ENCODE results near the gene PTPN14. TPM values are rescaled to one million over a fixed set of nuclear protein-coding genes. Genes with fewer than 3 reads are reported as not detected.
A peak's percentile ranks its signal among the peaks of the same experiment; 100 is the strongest.

The PTPN14 gene
- total RNA-seq, 1 donor: 104 TPM

DNA sequence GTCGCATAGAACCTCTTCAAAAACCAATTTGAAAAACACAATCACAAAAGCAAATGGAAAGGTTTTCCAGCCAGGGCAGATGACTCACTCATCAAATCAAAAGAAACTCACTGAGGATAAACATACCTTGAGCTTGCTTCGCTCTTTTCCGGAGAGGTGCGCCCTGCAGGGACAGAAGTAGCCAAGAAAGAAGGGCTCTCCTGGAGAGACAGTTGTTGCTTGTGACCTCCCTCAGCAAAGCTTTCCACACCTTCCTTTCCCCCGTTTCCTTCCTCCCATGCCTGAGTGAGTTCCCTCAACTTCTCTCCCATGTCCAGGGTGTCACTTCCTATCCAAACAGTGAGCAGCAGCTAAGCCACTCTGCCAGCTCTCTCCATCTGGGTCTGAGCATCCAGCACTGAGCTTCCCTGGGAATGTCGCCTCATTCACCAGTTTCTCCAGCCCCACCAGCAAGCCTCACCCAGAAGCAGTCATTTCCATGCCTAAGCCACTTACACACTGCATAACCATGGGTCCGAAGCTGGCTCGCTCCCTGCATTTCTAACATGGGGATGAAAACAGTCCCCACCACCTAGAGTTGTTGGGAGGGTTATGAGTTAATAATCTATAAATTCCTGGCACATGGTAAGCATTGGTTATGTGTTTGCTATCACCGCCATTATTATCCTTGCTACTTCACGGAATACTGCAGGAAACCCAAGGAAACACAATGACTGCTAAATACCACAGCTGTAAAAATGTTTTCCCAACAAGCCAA, 75.0 kb downstream of the PTPN14 start:
- no peak overlapping the region for H3K4me3 ChIP-seq (ENCODE audit: low read depth, low read length)
- peak; percentile 16 for DNase-seq (ENCODE audit: low read depth)
- TF ChIP-seq, protein P1, sequence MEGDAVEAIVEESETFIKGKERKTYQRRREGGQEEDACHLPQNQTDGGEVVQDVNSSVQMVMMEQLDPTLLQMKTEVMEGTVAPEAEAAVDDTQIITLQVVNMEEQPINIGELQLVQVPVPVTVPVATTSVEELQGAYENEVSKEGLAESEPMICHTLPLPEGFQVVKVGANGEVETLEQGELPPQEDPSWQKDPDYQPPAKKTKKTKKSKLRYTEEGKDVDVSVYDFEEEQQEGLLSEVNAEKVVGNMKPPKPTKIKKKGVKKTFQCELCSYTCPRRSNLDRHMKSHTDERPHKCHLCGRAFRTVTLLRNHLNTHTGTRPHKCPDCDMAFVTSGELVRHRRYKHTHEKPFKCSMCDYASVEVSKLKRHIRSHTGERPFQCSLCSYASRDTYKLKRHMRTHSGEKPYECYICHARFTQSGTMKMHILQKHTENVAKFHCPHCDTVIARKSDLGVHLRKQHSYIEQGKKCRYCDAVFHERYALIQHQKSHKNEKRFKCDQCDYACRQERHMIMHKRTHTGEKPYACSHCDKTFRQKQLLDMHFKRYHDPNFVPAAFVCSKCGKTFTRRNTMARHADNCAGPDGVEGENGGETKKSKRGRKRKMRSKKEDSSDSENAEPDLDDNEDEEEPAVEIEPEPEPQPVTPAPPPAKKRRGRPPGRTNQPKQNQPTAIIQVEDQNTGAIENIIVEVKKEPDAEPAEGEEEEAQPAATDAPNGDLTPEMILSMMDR (IDR thresholded peaks at IDR 0.05; ENCODE audit: insufficient read depth, low read depth, low read length): no peak

DNA sequence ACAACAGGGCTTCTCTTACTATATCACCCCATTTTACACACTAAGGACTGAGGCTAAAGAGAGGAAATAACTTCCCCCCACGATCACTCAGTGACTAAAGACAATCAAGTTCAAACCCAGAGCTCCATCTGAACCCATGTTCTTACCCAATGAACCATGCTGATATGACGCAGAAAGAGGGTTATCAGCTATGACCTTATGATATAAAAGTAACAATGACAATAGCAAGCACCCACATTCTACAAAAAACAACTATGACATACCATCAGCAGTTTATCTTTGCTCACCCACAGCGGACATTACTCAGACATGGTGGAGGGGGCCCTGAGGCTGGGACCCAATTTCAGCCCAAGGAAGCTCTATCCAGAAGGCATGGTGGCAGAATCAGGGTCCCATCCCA, 75.7 kb downstream of the PTPN14 start:
- TF ChIP-seq, protein P1 (IDR thresholded peaks at IDR 0.05; ENCODE audit: insufficient read depth, low read depth, low read length): no peak
- no peak for DNase-seq (ENCODE audit: low read depth)
- H3K4me3 ChIP-seq (ENCODE audit: low read depth, low read length): no peak overlapping the region

DNA sequence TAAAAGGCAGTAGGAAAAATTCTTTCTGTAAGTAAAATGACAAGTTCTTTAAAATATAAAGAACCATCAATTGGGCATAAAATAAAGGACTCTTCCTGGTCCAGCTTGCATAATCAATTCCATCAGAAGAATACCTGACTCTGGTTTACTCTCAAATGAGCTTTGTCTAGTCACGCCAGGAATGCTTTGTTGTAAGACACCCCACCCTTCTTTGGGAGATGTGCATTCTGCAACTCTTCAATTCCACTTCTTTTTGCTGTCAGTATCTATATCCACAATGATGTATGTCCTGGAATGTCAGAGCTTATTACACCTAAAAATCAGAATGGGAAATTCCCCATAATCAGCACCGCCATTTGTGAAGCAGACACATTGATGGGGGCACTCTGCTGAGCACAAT, 76.1 kb downstream of the PTPN14 start:
- no peak overlapping the region for H3K4me3 ChIP-seq (ENCODE audit: low read depth, low read length)
- TF ChIP-seq, protein P1 (IDR thresholded peaks at IDR 0.05; ENCODE audit: insufficient read depth, low read depth, low read length): no peak
- no peak for DNase-seq (ENCODE audit: low read depth)

DNA sequence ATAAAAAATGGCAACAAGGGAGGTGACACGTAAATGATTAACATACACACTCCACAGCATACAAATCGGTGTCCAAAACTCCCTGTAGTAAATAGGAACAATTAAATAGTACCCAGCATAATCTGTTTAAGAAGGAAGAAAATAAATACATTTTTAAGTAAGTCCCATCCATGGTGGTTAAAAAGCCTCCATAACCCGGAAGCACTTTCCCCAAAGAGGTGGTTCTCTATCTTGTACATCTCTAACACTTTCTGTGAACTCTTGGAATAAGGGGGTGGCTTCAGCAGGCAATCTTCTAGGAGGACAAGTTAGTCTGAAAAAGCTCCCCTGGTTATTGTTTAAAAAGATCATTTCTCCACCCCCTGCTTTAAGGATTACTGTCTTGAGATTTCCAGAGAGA, 76.9 kb downstream of the PTPN14 start:
- H3K4me3 ChIP-seq (ENCODE audit: low read depth, low read length): no peak overlapping the region

DNA sequence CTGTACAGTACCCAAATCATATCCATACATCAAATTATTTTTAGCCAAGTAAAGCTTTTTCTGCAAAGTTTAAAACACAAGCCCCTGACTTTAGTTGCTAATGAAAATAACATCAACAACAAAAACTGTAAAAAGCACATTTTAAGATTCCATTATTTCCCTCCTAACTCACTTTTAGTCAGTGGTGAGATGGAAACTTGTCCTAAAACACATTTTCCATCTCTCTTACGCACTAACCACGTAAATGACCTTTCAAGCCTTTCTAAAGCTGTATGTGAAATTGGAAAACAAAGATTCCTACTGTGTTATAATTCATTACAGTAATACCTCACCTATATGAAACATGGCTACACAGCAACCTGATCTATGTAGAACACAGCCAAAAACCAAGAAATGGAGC, 77.5 kb downstream of the PTPN14 start:
- no peak for DNase-seq (ENCODE audit: low read depth)
- TF ChIP-seq, protein P1 (IDR thresholded peaks at IDR 0.05; ENCODE audit: insufficient read depth, low read depth, low read length): no peak
- no peak overlapping the region for H3K4me3 ChIP-seq (ENCODE audit: low read depth, low read length)

More for the DNA sequence above, 76.9 kb downstream of the PTPN14 start:
- TF ChIP-seq, protein P1 (IDR thresholded peaks at IDR 0.05; ENCODE audit: insufficient read depth, low read depth, low read length): no peak
- DNase-seq (ENCODE audit: low read depth): no peak

DNA sequence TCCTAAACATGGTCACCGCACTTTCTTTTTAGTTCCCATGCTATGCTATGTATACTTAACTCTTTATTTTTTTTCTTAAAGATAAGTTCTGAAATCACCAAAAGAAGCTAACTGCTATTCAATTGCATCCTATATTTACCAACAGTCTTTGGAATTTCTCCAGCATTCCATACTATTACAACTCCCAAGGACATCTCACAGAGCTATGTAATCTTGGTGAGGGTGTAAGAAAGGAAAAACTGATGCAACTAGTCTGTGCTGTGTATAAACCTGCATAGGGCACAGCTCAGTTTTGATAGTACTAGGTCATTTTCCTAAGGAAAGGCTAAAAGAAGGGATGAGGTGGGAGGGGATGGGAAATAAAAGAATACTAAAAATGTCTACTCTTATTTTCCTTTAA, 78.0 kb downstream of the PTPN14 start:
- peak; percentile 83 for DNase-seq (ENCODE audit: low read depth)
- no peak overlapping the region for H3K4me3 ChIP-seq (ENCODE audit: low read depth, low read length)
- TF ChIP-seq, protein P1 (IDR thresholded peaks at IDR 0.05; ENCODE audit: insufficient read depth, low read depth, low read length): no peak

DNA sequence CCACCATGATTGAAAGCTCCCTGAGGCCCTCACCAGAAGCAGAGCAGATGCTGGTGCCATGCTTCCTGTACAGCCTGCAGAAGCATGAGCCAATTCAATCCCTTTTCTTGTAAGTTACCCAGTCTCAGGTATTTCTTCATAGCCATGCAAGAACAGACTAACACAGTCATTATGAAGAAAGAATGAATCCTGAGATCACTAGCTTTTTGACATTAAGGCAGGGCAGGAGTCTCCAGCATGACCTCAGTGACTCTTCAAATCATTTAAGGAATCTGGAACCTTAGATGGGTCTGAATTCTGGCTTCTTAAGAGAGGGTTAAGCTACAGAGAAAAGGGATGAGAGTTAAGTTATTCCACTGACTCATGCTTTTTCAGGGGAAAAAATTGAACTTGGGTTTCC, 79.0 kb downstream of the PTPN14 start:
- no peak overlapping the region for H3K4me3 ChIP-seq (ENCODE audit: low read depth, low read length)
- TF ChIP-seq, protein P1 (IDR thresholded peaks at IDR 0.05; ENCODE audit: insufficient read depth, low read depth, low read length): no peak
- DNase-seq (ENCODE audit: low read depth): peak; percentile 44
